ENCODE results near the gene PAFAH1B1.

Gene PAFAH1B1

GRCh38 chr17:2719861-2720260 lies 126.4 kb downstream of the PAFAH1B1 start:
- H3K36me3 ChIP-seq (ENCODE audit: control insufficient read depth, insufficient read depth, low read length): no peaks in the 10 kb centered on the region
- no peaks in the 10 kb centered on the region; the same call in 1 of the 2 replicates for H3K27me3 ChIP-seq (replicated peaks; ENCODE audit: control insufficient read depth, insufficient read depth, low read length)
- no peak for DNase-seq (ENCODE audit: extremely low read depth, insufficient read length)
- TF ChIP-seq CTCF (IDR thresholded peaks at IDR 0.05; ENCODE audit: insufficient read depth, low read length, poor library complexity, severe bottlenecking): no peak
- H3K4me3 ChIP-seq (replicated peaks; ENCODE audit: low read depth, low read length): no peak overlapping the region

DNA sequence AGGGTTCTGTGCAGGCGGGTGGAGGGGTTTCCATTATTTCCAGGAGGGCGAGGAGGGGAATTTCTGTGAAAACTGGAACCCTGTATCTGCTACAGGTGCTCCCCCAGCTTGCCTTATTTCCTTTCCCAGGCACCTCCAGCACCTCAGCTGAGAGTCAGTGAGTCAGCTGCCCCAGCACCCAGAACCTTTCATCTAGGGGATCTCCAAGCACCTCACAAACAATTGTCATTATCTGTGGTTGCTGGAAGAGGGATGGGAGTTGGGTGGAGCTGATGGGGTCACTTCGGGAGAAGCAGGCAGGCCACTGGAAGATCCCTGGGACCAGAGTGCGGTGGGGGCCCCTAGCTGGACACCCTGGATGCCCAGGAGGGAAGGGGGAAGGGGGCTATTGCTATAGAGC lies 128.1 kb downstream of the PAFAH1B1 start:
- no peak for TF ChIP-seq CTCF (IDR thresholded peaks at IDR 0.05; ENCODE audit: insufficient read depth, low read length, poor library complexity, severe bottlenecking)
- H3K4me3 ChIP-seq (replicated peaks; ENCODE audit: low read depth, low read length): no peak overlapping the region
- no peak for DNase-seq (ENCODE audit: extremely low read depth, insufficient read length)
- H3K36me3 ChIP-seq (ENCODE audit: control insufficient read depth, insufficient read depth, low read length): no peaks in the 10 kb centered on the region
- H3K27me3 ChIP-seq (replicated peaks; ENCODE audit: control insufficient read depth, insufficient read depth, low read length): no peaks in the 10 kb centered on the region; the same call in 1 of the 2 replicates

DNA sequence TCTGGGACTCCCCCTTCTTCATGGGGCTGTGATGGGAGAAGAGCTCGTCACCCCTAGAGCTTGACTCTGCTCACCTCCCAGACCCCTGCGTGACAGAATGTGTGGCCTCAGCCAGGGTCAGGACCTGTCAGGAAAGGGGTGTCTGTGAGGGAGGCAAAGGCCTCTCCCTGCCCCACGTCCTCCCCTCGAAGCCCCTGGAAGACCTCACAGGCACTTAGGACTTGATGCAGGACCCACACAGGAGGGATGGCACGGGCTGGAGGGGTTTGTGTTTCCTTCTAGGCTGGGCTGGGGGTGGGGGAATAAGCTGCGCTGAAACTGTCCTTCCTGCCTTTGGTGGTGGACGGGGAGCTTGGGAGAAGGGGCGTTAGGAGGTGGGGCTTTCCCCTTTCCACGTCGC lies 129.2 kb downstream of the PAFAH1B1 start:
- no peak for DNase-seq (ENCODE audit: extremely low read depth, insufficient read length)

GRCh38 chr17:2723505-2723996 lies 130.1 kb downstream of the PAFAH1B1 start:
- no peak for DNase-seq (ENCODE audit: extremely low read depth, insufficient read length)
- Histone ChIP-seq H3K27me3 (replicated peaks; ENCODE audit: control insufficient read depth, insufficient read depth, low read length) (no peaks in the 10 kb centered on the region; the same call in 1 of the 2 replicates), H3K36me3 (ENCODE audit: control insufficient read depth, insufficient read depth, low read length) (no peaks in the 10 kb centered on the region), H3K4me3 (replicated peaks; ENCODE audit: low read depth, low read length) (no peak overlapping the region)
- TF ChIP-seq CTCF (IDR thresholded peaks at IDR 0.05; ENCODE audit: insufficient read depth, low read length, poor library complexity, severe bottlenecking): no peak

More for the DNA sequence above, 129.2 kb downstream of the PAFAH1B1 start:
- Histone ChIP-seq H3K27me3 (replicated peaks; ENCODE audit: control insufficient read depth, insufficient read depth, low read length) (no peaks in the 10 kb centered on the region; the same call in 1 of the 2 replicates), H3K36me3 (ENCODE audit: control insufficient read depth, insufficient read depth, low read length) (no peaks in the 10 kb centered on the region), H3K4me3 (replicated peaks; ENCODE audit: low read depth, low read length) (no peak overlapping the region)
- no peak for TF ChIP-seq CTCF (IDR thresholded peaks at IDR 0.05; ENCODE audit: insufficient read depth, low read length, poor library complexity, severe bottlenecking)

- H3K27me3 ChIP-seq (replicated peaks; ENCODE audit: control insufficient read depth, insufficient read depth, low read length): no peaks in the 10 kb centered on the region; the same call in 1 of the 2 replicates
- H3K36me3 ChIP-seq (ENCODE audit: control insufficient read depth, insufficient read depth, low read length): no peaks in the 10 kb centered on the region
- no peak overlapping the region for H3K4me3 ChIP-seq (replicated peaks; ENCODE audit: low read depth, low read length)
- no peak for TF ChIP-seq CTCF (IDR thresholded peaks at IDR 0.05; ENCODE audit: insufficient read depth, low read length, poor library complexity, severe bottlenecking)
- DNase-seq (ENCODE audit: extremely low read depth, insufficient read length): no peak
Observed at GRCh38 chr17:2723997-2724783, 130.7 kb downstream of the PAFAH1B1 start.
